ENCODE data around the gene ZDHHC7. TPM values are rescaled to one million over a fixed set of nuclear protein-coding genes. Genes with fewer than 3 reads are reported as not detected.

Gene ZDHHC7
- total and polyA plus RNA-seq, 11 donors, result 12.0 to 66.7 (median 43.9) TPM

DNA sequence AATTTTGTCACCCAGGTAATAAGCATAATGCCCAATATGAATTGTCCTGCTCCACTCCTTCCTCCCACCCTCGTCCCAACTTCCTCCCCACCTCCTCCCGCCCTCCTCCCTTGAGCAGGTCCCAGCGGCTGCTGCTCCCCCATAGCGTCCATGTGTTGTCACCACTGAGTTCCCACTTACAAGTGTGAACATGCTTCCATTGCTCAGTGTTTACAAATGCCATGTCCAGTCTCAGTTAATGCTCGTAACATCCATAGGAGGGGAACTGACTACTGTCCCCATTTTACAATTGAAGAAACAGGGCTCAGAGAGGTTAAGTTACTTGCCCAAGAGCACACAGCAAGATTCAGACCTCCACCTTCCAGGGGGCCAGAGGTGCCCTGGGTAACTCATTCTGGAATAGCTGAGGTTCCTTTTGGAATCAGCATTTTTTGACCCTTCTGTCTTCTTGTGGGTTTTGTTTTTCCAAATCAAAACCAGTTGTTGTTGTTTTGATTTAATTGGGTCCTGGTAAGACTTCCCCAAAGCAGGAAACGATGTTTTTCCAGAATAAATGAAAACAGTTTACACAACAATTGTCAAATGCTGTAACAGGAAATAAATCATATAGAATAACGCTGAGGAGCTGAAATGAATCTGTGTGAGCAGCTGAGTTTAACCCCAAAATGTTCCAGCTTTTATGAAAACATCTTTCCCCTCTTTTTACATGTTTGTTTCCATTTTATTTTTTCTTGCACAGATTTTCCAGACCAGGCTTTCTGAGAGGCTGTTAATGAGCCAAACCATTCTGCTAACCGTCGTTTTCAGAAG is 73.9 kb downstream of the ZDHHC7 start:
- no peaks in the 10 kb centered on the region for H3K36me3 ChIP-seq
- DNase-seq (no peak), ATAC-seq (no peak)
- H3K4me1 ChIP-seq, result peaks cover 0 to 17% (median 13%) of the 10 kb centered on the region in 12 donors
- no peaks in the 10 kb centered on the region for H3K9me3 ChIP-seq
- intact Hi-C loops (cut with DNase I), result no loop called here
- 57 to 62% (median 62%) methylated on average over 9 of the region's 9 CpGs for WGBS, 4 donors
- no peak overlapping the region for H3K4me3 ChIP-seq
- H3K27me3 ChIP-seq, result peaks cover 0 to 3% (median 0%) of the 10 kb centered on the region in 9 donors
- H3K27ac ChIP-seq, result no peak overlapping the region
- TF ChIP-seq CTCF (IDR thresholded peaks at IDR 0.05), result no peak
- TF ChIP-seq POLR2A (IDR thresholded peaks at IDR 0.05), result no peak

DNA sequence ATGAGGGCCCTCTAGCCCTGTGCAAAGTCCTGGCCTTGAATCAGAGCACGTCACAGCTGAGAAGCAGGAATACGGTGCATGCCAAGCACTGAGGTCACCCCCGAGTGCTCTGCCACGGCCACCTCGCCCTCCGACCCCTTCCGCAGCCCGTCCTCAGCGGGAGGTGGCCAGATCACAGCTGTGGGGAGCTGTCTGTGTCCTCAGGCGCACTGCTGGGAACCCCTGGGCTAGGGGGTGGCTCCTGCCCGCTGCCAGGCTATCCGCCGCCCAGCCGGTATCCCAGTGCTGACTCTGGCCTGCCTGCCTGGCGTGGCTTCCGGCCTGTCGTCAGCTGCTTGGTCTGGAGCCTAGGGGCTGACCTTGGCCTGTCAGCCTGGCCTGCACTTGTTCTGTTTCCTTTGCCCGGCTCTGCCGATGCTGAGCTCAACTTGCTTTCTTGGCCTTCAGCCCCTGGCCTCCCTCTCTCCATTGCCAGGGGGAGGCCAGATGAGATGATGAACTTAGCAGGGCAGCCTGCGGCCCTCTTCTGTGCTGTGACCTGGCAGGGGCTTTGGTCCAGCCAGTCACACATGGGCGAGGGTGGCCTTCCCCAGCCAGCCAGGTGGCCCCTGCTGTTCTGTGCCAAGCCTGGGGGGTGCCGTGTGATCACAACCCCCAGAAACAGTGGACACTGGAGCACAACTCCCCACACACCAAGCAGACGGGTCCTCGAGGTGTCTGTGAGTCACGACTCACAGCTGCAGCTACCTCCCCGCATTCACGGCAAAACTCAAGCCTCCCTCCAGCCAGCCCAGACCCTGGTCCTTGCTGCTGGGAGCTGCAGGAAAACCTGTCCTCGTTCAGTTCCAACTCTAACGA is 77.3 kb downstream of the ZDHHC7 start:
- H3K4me3 ChIP-seq, result peak overlapping the region in 1 of 12 donors; percentile 10
- intact Hi-C loops (cut with DNase I), result no loop called here

DNA sequence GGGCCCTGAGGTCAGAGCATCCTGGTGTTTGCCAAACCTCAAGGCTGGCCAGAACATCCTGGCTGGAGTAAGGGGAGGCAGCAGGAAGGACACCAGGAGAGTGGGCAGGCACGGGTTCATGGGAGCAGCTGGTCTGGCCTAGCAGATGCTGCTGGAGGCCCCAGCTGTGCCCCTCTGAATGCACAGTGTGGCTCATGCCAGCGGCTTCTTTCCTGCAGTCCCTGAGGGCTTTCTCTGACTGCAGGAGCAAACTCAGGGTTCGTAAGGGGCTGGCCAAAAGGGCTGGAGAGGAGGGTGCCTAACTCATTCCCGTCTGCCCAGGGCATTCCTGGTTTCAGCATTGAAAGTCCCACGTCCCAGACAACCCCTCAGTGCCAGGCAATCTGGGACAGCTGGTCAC is 78.7 kb downstream of the ZDHHC7 start:
- ATAC-seq, result no peak
- DNase-seq, result peak in 2 of 5 donors; percentile 33 to 49
- H3K4me1 ChIP-seq, result peaks cover 0 to 39% (median 26%) of the 10 kb centered on the region in 12 donors
- 40 to 82% (median 78%) methylated on average over 2 to 5 of the region's 5 CpGs for WGBS, 4 donors
- no peak overlapping the region for H3K4me3 ChIP-seq
- no peaks in the 10 kb centered on the region for H3K27me3 ChIP-seq
- no peak for TF ChIP-seq CTCF (IDR thresholded peaks at IDR 0.05)
- no peak for TF ChIP-seq POLR2A (IDR thresholded peaks at IDR 0.05)
- peak overlapping the region in 9 of 12 donors; percentile 17 to 92 (median 86) for H3K27ac ChIP-seq
- H3K9me3 ChIP-seq, result peaks cover 0 to 5% (median 0%) of the 10 kb centered on the region in 12 donors
- intact Hi-C loops (cut with DNase I), result no loop called here
- no peaks in the 10 kb centered on the region for H3K36me3 ChIP-seq

More for the DNA sequence above, 77.3 kb downstream of the ZDHHC7 start:
- no peak for TF ChIP-seq POLR2A (IDR thresholded peaks at IDR 0.05)
- TF ChIP-seq CTCF (IDR thresholded peaks at IDR 0.05), result no peak
- H3K27me3 ChIP-seq, result no peaks in the 10 kb centered on the region
- H3K27ac ChIP-seq, result peak overlapping the region; percentile 73 to 92 (median 86)
- peaks cover 0 to 28% (median 18%) of the 10 kb centered on the region in 12 donors for H3K4me1 ChIP-seq
- 30 to 58% (median 52%) methylated on average over 22 to 29 of the region's 29 CpGs for WGBS, 4 donors
- peaks cover 0 to 5% (median 0%) of the 10 kb centered on the region in 12 donors for H3K9me3 ChIP-seq
- ATAC-seq, result peak; percentile 91 to 97 (median 95)
- no peaks in the 10 kb centered on the region for H3K36me3 ChIP-seq
- DNase-seq, result peak; percentile 84 to 93 (median 90)

- no peak overlapping the region for H3K27ac ChIP-seq
- no peak overlapping the region for H3K4me3 ChIP-seq
- peaks cover 0 to 49% (median 29%) of the 10 kb centered on the region in 12 donors for H3K4me1 ChIP-seq
- H3K27me3 ChIP-seq, result no peaks in the 10 kb centered on the region
- WGBS, 4 donors, result 91 to 95% (median 93%) methylated on average over 7 to 8 of the region's 8 CpGs
- peaks cover 0 to 5% (median 0%) of the 10 kb centered on the region in 12 donors for H3K9me3 ChIP-seq
- H3K36me3 ChIP-seq, result no peaks in the 10 kb centered on the region
- DNase-seq, result peak in 1 of 5 donors; percentile 10
- intact Hi-C loops (cut with DNase I), result no loop called here
- ATAC-seq, result no peak
- TF ChIP-seq CTCF (IDR thresholded peaks at IDR 0.05), result no peak
- TF ChIP-seq POLR2A (IDR thresholded peaks at IDR 0.05), result no peak
Measured at GRCh38 chr16:84931506-84931905, 79.8 kb downstream of the ZDHHC7 start.

Measured in heart left ventricle (tissue), 16 donors.